Mesothelial cell of epicardium (in vitro differentiated cells): ENCODE measurements around the gene HSD17B13. TPM values are rescaled to one million over a fixed set of nuclear protein-coding genes. Genes with fewer than 3 reads are reported as not detected.
"Not testable (repeated sequence)": the region's sequence is repeated elsewhere in the genome, so short reads cannot be mapped to it uniquely, and the experiment has no call there.

Experiments used
- DNase-seq, 2 experiments: peaks; one replicate each; pipeline ENCODE4 v3.0.0; 2021; ENCODE audit warnings: low spot score in 2 of 2; ENCODE audit not compliant: unreplicated experiment in 2 of 2
- H3K27ac Mint-ChIP-seq: 2 replicates; pipeline ENCODE4 v1.8.0; 2021; ENCODE audit warnings: mixed read lengths
- H3K27me3 Mint-ChIP-seq: 2 replicates; pipeline ENCODE4 v1.8.0; 2021; ENCODE audit warnings: low read depth, mixed read lengths
- H3K36me3 Mint-ChIP-seq: 2 replicates; pipeline ENCODE4 v1.8.0; 2021; ENCODE audit warnings: mixed read lengths
- H3K4me1 Mint-ChIP-seq: 2 replicates; pipeline ENCODE4 v1.8.0; 2021; ENCODE audit warnings: mixed read lengths
- H3K4me3 Mint-ChIP-seq: 2 replicates; pipeline ENCODE4 v1.8.0; 2021; ENCODE audit warnings: mild to moderate bottlenecking, moderate library complexity, mixed read lengths
- H3K9me3 Mint-ChIP-seq: 2 replicates; pipeline ENCODE4 v1.8.0; 2021; ENCODE audit warnings: mixed read lengths
- total RNA-seq: library from RNA; stranded (reverse); gene quantifications from 3 replicates; pipeline ENCODE4 v1.2.1, GENCODE V29; 2021
- TF ChIP-seq, protein P1 (sequence below): fragments of 200-600 bp; sonication (generic); IDR thresholded peaks from one replicate; pipeline ENCODE4 v1.5.0; 2021; ENCODE audit warnings: antibody characterized with exemption; ENCODE audit not compliant: unreplicated experiment

The HSD17B13 gene
- total RNA-seq, 1 donor from 2014 or later, result 0.20 TPM

DNA sequence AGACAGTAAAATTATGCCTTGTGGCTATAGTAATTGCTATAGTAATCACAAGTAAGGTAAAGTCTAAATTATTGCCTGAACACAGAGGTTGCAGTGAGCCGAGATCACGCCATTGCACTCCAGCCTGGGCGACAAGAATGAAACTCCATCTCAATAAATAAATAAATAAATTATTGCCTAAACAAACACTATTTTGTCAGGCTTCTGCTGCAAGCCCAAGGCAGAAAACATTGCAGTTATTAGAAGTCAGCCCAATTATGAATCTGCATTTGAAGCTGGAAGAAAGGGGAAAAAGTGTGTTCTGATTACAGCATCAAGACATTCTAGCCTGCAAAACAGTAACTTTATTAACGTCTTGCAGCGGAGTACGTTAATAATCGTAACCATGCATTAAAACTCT lies 17.1 kb downstream of the HSD17B13 start:
- Mint-ChIP-seq H3K36me3 (no peaks in the 10 kb centered on the region), H3K27me3 (no peaks in the 10 kb centered on the region), H3K4me1 (peaks cover 20% of the 10 kb centered on the region), H3K9me3 (no peaks in the 10 kb centered on the region), H3K27ac (no peak overlapping the region), H3K4me3 (no peak overlapping the region)
- DNase-seq, result no peak
- TF ChIP-seq, protein P1, sequence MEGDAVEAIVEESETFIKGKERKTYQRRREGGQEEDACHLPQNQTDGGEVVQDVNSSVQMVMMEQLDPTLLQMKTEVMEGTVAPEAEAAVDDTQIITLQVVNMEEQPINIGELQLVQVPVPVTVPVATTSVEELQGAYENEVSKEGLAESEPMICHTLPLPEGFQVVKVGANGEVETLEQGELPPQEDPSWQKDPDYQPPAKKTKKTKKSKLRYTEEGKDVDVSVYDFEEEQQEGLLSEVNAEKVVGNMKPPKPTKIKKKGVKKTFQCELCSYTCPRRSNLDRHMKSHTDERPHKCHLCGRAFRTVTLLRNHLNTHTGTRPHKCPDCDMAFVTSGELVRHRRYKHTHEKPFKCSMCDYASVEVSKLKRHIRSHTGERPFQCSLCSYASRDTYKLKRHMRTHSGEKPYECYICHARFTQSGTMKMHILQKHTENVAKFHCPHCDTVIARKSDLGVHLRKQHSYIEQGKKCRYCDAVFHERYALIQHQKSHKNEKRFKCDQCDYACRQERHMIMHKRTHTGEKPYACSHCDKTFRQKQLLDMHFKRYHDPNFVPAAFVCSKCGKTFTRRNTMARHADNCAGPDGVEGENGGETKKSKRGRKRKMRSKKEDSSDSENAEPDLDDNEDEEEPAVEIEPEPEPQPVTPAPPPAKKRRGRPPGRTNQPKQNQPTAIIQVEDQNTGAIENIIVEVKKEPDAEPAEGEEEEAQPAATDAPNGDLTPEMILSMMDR, result no peak

DNA sequence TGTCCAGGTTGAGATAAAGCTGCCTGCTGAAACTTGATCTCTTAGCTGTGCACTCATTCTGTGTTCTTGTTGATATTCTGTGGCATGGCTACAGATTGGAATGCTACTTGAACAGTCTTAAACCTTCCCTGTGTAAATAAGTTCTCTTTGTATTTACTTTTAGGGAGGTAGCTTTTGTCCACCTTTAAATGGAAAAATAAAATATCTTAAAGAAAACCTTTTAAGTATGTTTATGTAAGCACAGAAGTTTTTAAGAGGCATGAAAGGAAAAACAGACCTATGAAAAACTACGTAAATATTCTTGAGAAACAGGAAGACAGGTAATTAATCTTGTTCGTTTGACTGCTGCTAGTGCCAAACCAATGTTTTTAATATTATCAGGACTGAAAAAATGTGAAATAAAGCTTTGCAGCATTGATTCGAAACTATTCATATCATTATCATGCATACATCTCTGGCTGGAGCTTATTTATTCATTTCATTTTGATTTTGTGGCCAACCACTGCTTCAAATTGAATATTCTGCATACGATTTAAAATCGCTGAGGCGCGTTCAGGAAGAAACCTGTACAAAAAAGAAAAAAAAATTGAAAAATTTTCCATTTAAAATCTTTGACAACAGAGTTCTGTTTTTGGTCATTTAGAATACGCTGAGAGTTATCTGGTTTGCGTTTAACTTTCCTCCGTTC lies 17.8 kb downstream of the HSD17B13 start:
- Mint-ChIP-seq H3K36me3 (no peaks in the 10 kb centered on the region), H3K4me3 (no peak overlapping the region), H3K27ac (no peak overlapping the region), H3K27me3 (no peaks in the 10 kb centered on the region), H3K4me1 (peaks cover 20% of the 10 kb centered on the region), H3K9me3 (no peaks in the 10 kb centered on the region)
- DNase-seq, result no peak
- TF ChIP-seq, protein P1, result no peak

DNA sequence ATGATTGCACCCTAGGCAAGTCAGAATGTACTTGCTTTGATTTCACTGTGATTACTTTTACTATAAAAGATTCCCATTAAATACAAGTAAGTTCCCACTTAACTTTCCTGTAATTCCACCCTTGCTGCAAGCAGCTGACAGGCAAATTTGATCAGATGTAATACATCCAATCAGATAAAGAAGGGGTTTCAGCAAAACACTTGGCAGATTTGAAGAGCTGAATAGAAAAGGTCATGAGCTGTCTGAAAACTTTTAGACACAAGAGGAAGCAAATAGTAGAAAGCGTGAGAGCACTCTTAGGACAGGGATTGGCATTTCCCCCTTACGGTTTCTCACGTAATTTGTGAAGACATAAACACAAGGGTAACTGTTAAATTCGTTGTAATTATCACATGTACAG lies 22.8 kb downstream of the HSD17B13 start:
- DNase-seq, result no peak
- Mint-ChIP-seq H3K36me3 (no peaks in the 10 kb centered on the region), H3K4me1 (peaks cover 7% of the 10 kb centered on the region), H3K9me3 (peaks cover 6% of the 10 kb centered on the region), H3K27me3 (no peaks in the 10 kb centered on the region), H3K27ac (no peak overlapping the region), H3K4me3 (no peak overlapping the region)
- TF ChIP-seq, protein P1, result no peak

DNA sequence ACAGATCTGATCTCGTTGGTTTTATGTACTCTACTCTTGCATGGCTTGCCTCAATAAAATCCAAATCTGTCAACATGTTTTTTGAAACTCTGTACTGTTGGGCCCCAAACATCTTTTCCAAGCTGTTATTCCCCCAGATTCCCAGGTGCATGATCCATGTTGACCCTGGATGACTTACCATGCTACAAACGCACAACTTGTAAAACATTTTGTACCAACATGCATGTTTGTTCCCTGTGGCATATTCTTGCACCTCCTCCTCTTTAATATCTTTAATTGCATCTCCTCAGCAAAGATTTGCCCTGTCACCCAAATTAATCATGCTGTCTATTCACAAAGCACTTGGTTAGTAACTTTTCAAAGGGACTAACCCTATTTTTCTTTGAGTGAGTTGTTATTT lies 24.3 kb downstream of the HSD17B13 start:
- H3K4me1 Mint-ChIP-seq, result no peaks in the 10 kb centered on the region
- H3K9me3 Mint-ChIP-seq, result peaks cover 20% of the 10 kb centered on the region
- H3K27ac Mint-ChIP-seq, result no peak overlapping the region
- no peaks in the 10 kb centered on the region for H3K27me3 Mint-ChIP-seq
- H3K36me3 Mint-ChIP-seq, result no peaks in the 10 kb centered on the region
- no peak for DNase-seq
- TF ChIP-seq, protein P1, result no peak
- H3K4me3 Mint-ChIP-seq, result no peak overlapping the region

DNA sequence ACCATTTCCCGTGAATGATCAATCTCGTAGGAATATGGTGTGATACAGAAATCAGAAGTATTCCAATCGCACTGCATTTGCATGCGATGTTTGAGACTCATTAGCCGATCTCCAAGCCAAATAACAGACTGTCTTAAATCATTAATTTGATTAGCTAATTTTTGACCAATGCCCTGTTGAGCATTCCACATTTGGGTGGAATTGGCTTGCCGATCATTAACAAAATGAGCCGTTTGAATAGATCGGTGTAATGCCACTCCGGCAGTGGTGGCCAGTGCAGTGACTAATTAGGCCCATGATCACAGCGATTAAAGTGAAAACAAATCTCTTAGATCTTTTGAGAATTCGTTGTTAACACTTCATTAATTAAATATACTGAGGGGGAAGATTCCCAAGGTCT lies 27.8 kb downstream of the HSD17B13 start:
- DNase-seq, H3K27ac Mint-ChIP-seq, H3K36me3 Mint-ChIP-seq, H3K4me1 Mint-ChIP-seq, H3K27me3 Mint-ChIP-seq, H3K4me3 Mint-ChIP-seq: not testable (repeated sequence)
- peaks cover 21% of the 10 kb centered on the region for H3K9me3 Mint-ChIP-seq

DNA sequence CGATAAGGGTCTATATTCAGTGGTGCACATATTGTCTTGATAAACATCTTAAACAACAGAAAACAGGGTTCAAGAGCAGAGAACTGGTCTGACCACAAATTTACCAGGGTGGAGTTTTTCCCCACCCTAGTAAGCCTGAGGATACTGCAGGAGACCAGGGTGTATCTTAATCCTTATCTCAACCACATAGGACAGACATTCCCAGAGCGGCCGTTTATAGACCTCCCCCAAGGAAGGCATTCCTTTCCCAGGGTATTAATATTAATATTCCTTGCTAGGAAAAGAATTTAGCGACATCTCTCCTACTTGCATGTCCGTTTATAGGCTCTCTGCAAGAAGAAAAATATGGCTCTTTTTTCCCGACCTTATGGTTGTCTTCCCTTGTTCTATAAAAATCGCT lies 28.8 kb downstream of the HSD17B13 start:
- DNase-seq, H3K36me3 Mint-ChIP-seq, H3K27ac Mint-ChIP-seq, H3K4me1 Mint-ChIP-seq, H3K4me3 Mint-ChIP-seq, H3K27me3 Mint-ChIP-seq: not testable (repeated sequence)
- peaks cover 21% of the 10 kb centered on the region for H3K9me3 Mint-ChIP-seq

DNA sequence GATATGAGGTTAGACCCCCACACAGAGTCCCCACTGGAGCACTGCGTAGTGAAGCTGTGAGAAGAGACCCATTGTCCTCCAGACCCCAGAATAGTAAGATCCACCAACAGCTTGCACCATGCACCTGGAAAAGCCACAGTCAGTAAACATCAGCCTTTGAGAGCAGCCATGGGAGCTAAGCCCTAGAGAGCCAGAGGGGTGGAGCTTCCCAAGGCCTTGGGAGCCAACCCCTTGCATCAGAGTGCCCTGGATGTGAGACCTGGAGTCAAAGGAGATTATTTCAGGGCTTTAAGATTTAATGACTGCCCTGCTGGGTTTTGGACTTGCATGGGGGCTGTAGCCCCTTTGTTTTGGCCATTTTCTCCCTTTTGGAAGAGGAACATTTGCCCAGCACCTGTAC lies 35.7 kb downstream of the HSD17B13 start:
- no peak overlapping the region for H3K27ac Mint-ChIP-seq
- peaks cover 39% of the 10 kb centered on the region for H3K9me3 Mint-ChIP-seq
- no peak overlapping the region for H3K4me3 Mint-ChIP-seq
- H3K27me3 Mint-ChIP-seq, result no peaks in the 10 kb centered on the region
- no peaks in the 10 kb centered on the region for H3K4me1 Mint-ChIP-seq
- DNase-seq, result no peak
- H3K36me3 Mint-ChIP-seq, result peaks cover 1% of the 10 kb centered on the region
- TF ChIP-seq, protein P1, result no peak

DNA sequence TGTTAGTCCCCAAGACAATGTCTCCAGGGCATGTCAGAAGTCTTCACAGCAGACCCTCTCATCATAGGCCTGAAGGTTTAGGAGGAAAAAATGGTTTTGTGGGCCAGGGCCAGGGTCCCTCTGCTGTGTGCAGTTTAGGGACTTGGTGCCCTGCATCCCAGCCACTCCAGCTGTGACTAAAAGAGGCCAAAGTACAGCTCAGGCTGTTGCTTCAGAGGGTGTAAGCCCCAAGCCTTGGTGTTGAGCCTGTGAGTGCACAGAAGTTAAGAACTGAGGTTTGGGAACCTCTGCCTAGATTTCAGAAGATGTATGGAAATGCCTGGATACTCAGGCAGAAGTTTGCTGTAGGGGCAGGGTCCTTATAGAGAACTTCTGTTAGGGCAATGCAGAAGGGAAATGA lies 38.4 kb downstream of the HSD17B13 start:
- H3K4me3 Mint-ChIP-seq, DNase-seq, H3K27me3 Mint-ChIP-seq, H3K4me1 Mint-ChIP-seq, H3K36me3 Mint-ChIP-seq, H3K27ac Mint-ChIP-seq: not testable (repeated sequence)
- peaks cover 39% of the 10 kb centered on the region for H3K9me3 Mint-ChIP-seq
